ENCODE results near the gene SENP5. TPM values are rescaled to one million over a fixed set of nuclear protein-coding genes. Genes with fewer than 3 reads are reported as not detected.

The SENP5 gene
- total RNA-seq, 3 donors from 2014 or later: 40.3 to 50.9 (median 40.5) TPM

DNA sequence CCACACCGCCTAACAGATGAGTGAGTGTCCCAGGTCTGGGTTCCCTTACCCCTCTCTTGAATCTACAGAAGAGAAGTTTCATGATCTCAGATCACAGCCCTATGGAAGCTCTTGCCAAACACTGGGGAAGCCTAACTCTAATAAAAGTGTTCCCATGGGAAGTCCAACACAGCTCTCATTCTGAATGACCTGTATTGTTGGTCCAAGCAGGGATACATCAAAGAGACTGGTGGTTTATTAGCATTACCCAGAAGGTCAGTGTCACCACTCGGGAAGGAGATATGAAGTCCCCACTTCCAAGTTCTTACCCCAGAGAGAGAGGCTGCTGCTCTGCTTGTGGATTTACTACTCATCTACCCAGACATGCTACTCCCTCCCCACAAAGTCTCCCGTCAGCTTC is 83.7 kb downstream of the SENP5 start:
- Histone ChIP-seq H3K4me1 (no peaks in the 10 kb centered on the region), H3K4me3 (no peak overlapping the region), H3K9me3 (no peaks in the 10 kb centered on the region), H3K27me3 (no peaks in the 10 kb centered on the region), H3K36me3 (no peaks in the 10 kb centered on the region), H3K27ac (no peak overlapping the region)
- no peak for DNase-seq (ENCODE audit: low spot score in 2 of 2)
- intact Hi-C loops (cut with DNase I; ENCODE audit: low total_unique reads): no loop called here
- TF ChIP-seq, protein P1, sequence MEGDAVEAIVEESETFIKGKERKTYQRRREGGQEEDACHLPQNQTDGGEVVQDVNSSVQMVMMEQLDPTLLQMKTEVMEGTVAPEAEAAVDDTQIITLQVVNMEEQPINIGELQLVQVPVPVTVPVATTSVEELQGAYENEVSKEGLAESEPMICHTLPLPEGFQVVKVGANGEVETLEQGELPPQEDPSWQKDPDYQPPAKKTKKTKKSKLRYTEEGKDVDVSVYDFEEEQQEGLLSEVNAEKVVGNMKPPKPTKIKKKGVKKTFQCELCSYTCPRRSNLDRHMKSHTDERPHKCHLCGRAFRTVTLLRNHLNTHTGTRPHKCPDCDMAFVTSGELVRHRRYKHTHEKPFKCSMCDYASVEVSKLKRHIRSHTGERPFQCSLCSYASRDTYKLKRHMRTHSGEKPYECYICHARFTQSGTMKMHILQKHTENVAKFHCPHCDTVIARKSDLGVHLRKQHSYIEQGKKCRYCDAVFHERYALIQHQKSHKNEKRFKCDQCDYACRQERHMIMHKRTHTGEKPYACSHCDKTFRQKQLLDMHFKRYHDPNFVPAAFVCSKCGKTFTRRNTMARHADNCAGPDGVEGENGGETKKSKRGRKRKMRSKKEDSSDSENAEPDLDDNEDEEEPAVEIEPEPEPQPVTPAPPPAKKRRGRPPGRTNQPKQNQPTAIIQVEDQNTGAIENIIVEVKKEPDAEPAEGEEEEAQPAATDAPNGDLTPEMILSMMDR (IDR thresholded peaks at IDR 0.05): no peak
- TF ChIP-seq POLR2A (IDR thresholded peaks at IDR 0.05) (no peak), POLR2AphosphoS5 (IDR thresholded peaks at IDR 0.05) (no peak)

DNA sequence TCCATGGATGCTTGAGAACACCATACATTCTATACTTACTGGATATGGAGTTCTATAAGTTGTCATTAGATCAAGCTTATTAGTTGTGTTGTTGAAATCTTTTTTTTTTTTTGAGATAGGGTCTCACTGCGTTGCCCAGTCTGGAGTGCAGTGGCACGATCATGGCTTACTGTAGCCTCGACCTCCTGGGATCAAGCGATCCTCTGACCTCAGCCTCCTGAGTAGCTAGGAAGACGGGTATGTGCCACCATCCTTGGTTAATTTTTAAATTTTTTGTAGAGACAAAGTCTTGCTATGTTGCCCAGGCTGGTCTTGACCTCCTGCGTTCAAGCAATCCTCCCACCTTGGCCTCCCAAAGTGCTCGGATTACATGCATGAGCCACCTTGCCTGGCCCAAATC is 87.1 kb downstream of the SENP5 start:
- no peak for DNase-seq (ENCODE audit: low spot score in 2 of 2)
- intact Hi-C loops (cut with DNase I; ENCODE audit: low total_unique reads): no loop called here
- Histone ChIP-seq H3K27ac (no peak overlapping the region), H3K4me3 (no peak overlapping the region), H3K4me1 (no peaks in the 10 kb centered on the region), H3K9me3 (no peaks in the 10 kb centered on the region), H3K27me3 (no peaks in the 10 kb centered on the region), H3K36me3 (no peaks in the 10 kb centered on the region)
- TF ChIP-seq POLR2AphosphoS5 (IDR thresholded peaks at IDR 0.05) (no peak), POLR2A (IDR thresholded peaks at IDR 0.05) (no peak)
- TF ChIP-seq, protein P1 (IDR thresholded peaks at IDR 0.05): no peak

DNA sequence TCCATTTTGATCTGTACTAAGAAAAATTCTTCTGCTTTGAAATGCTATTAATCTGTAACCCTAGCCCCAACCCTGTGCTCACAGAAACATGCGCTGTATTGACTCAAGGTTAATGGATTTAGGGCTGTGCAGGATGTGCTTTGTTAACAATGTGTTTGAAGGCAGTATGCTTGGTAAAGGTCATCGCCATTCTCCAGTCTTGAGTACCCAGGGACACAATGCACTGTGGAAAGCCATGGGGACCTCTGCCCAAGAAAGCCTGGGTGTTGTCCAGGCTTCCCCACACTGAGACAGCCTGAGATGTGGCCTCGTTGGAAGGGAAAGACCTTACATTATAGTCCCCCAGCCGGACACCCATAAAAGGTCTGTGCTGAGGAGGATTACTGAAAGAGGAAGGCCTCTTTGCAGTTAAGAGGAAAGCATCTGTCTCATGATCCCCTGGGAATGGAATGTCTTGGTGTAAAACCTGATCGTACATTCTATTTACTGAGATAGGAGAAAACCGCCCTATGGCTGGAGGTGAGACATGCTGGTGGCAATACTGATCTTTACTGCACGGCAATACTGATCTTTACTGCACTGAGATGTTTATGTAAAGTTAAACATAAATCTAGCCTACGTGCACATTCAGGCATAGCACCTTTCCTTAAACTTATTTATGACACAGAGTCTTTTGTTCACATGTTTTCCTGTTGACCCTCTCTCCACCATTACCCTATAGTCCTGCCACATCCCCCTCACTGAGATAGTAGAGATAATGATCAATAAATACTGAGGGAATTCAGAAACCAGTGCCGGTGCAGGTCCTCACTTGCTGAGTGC is 94.6 kb downstream of the SENP5 start:
- no peak for DNase-seq (ENCODE audit: low spot score in 2 of 2)
- intact Hi-C loops (cut with DNase I; ENCODE audit: low total_unique reads): no loop called here
- no peaks in the 10 kb centered on the region for H3K9me3 ChIP-seq
- TF ChIP-seq POLR2AphosphoS5 (IDR thresholded peaks at IDR 0.05): no peak
- no peak for TF ChIP-seq POLR2A (IDR thresholded peaks at IDR 0.05)
- TF ChIP-seq, protein P1 (IDR thresholded peaks at IDR 0.05): no peak
- H3K4me1 ChIP-seq: no peaks in the 10 kb centered on the region
- H3K27ac ChIP-seq: no peak overlapping the region
- H3K4me3 ChIP-seq: no peak overlapping the region
- H3K27me3 ChIP-seq: no peaks in the 10 kb centered on the region
- no peaks in the 10 kb centered on the region for H3K36me3 ChIP-seq

DNA sequence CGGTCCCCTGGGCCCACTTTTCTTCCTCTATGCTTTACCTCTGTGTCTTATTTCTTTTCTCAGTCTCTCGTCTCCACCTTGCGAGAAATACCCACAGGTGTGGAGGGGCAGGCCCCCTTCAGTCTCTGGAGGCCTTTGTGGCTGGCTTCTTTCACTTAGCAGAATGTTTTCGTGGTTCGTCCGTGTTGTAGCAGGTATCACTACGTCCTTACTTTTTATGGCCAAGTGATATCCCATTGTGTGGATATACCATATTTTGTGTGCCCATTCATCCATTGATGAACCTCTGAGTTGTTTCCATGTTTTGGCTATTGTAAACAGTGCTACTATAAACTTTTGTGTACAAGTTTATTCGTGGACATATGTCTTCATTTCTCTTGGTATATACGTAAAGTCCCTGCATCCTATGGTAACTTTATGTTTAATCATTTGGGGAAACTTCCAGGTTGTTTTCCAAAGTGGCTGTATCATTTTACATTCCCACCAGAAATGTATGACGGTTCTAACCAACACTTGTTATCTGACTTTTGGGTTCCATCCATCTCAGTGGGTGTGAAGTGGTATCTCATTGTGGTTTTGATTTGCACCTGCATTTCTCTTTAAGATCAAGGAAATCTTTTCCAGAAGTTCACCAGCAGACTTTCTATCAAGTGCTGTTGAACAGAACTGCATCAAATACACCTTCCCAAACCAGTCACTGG is 95.4 kb downstream of the SENP5 start:
- Histone ChIP-seq H3K27ac (no peak overlapping the region), H3K27me3 (no peaks in the 10 kb centered on the region), H3K36me3 (no peaks in the 10 kb centered on the region), H3K4me1 (peaks cover 0 to 3% of the 10 kb centered on the region in 2 donors), H3K4me3 (no peak overlapping the region), H3K9me3 (no peaks in the 10 kb centered on the region)
- DNase-seq (ENCODE audit: low spot score in 2 of 2): no peak
- TF ChIP-seq, protein P1 (IDR thresholded peaks at IDR 0.05): no peak
- no peak for TF ChIP-seq POLR2AphosphoS5 (IDR thresholded peaks at IDR 0.05)
- no peak for TF ChIP-seq POLR2A (IDR thresholded peaks at IDR 0.05)
- intact Hi-C loops (cut with DNase I; ENCODE audit: low total_unique reads): no loop called here

DNA sequence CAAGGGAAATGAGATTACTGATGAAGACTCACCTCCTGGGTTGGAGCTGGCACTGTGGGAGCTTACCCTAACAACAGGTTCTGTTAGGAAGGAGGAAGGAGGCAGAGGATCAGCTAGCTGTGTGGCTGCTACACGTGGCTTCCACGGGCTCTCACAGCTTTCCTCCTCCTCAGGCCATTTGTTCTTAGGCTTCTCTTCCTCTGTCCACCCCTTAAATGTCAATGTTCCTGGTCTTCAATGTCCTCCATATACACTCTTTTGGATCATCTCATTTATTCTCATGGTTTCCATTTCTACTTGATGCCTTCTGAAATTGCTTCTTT is 95.9 kb downstream of the SENP5 start:
- H3K9me3 ChIP-seq: no peaks in the 10 kb centered on the region
- intact Hi-C loops (cut with DNase I; ENCODE audit: low total_unique reads): no loop called here
- no peaks in the 10 kb centered on the region for H3K27me3 ChIP-seq
- H3K27ac ChIP-seq: no peak overlapping the region
- DNase-seq (ENCODE audit: low spot score in 2 of 2): no peak
- TF ChIP-seq POLR2AphosphoS5 (IDR thresholded peaks at IDR 0.05): no peak
- no peak for TF ChIP-seq POLR2A (IDR thresholded peaks at IDR 0.05)
- TF ChIP-seq, protein P1 (IDR thresholded peaks at IDR 0.05): no peak
- peaks cover 0 to 5% of the 10 kb centered on the region in 2 donors for H3K4me1 ChIP-seq
- H3K4me3 ChIP-seq: no peak overlapping the region
- H3K36me3 ChIP-seq: no peaks in the 10 kb centered on the region

Data from breast epithelium (tissue), 4 donors.